ENCODE results near the gene ZNF670.
"Not testable (repeated sequence)": the region's sequence is repeated elsewhere in the genome, so short reads cannot be mapped to it uniquely, and the experiment has no call there.

GRCh38 chr1:247120408-247120668 lies 41.7 kb upstream of the ZNF670 start:
- TF ChIP-seq CTCF (conservative IDR thresholded peaks at IDR 0.05 in 1 of 2, IDR thresholded peaks at IDR 0.05 in 1 of 2; ENCODE audit: low read depth in 1 of 2, low read length in 2 of 2); EZH2 (IDR thresholded peaks at IDR 0.05; ENCODE audit: low read length, missing control alignments): not testable (repeated sequence)

Data from fibroblast of lung (primary cell).